Left lobe of liver (tissue), 2 donors: ENCODE data around the gene MYO1A. TPM values are rescaled to one million over a fixed set of nuclear protein-coding genes. Genes with fewer than 3 reads are reported as not detected.
"Not testable (repeated sequence)": the region's sequence is repeated elsewhere in the genome, so short reads cannot be mapped to it uniquely, and the experiment has no call there.

Experiments used
- ATAC-seq: fragments of 200-7000 bp; cut with Tn5 transposase; one replicate; pipeline ENCODE4 v1.9.1; 2020; ENCODE audit warnings: mild to moderate bottlenecking, moderate library complexity
- DNase-seq: peaks from one replicate; pipeline ENCODE4 v3.0.0-alpha.2; 2020; ENCODE audit warnings: low spot score
- total RNA-seq: library from RNA; stranded (reverse); gene quantifications from one replicate; pipeline ENCODE4 v1.2.1, GENCODE V29; 2021
- donor health status: DM: no; HTN: no; CAD: no; lungs with moderate emphysema.
- donor health status: DM: no; HTN: yes; CAD: no.

The MYO1A gene
- total RNA-seq, 1 donor from 2014 or later: 0.28 TPM

- DNase-seq (peak; percentile 86), ATAC-seq (peak; percentile 49)
Measured at GRCh38 chr12:57087691-57088353, 37.9 kb upstream of the MYO1A start.

- DNase-seq: peak; percentile 83
- peak; percentile 35 for ATAC-seq
Measured at GRCh38 chr12:57087010-57087690, 37.2 kb upstream of the MYO1A start.

- DNase-seq (no peak), ATAC-seq (no peak)
Measured at GRCh38 chr12:57086493-57087009, 36.6 kb upstream of the MYO1A start.

- ATAC-seq: no peak
- no peak for DNase-seq
Measured at GRCh38 chr12:57085999-57086492, 36.1 kb upstream of the MYO1A start.

- ATAC-seq (no peak), DNase-seq (no peak)
Measured at GRCh38 chr12:57080855-57081254, 30.9 kb upstream of the MYO1A start.

GRCh38 chr12:57079821-57080220 lies 29.9 kb upstream of the MYO1A start:
- no peak for DNase-seq
- no peak for ATAC-seq

- DNase-seq (peak; percentile 97), ATAC-seq (peak; percentile 99)
Measured at GRCh38 chr12:57078519-57079404, 28.8 kb upstream of the MYO1A start, which contains the start of gene NEMP1. Gene NEMP1 (minus strand): TSS chr12:57078791. CDS start chr12:57078745, 46 bp downstream.

GRCh38 chr12:57073566-57074450 lies 23.9 kb upstream of the MYO1A start:
- not testable (repeated sequence) for DNase-seq, ATAC-seq

- ATAC-seq (no peak), DNase-seq (no peak)
Measured at GRCh38 chr12:57072661-57073060, 22.7 kb upstream of the MYO1A start.

- ATAC-seq (peak; percentile 99), DNase-seq (peak; percentile 72)
Measured at GRCh38 chr12:57069523-57069922, 19.6 kb upstream of the MYO1A start.

- ATAC-seq: no peak
- no peak for DNase-seq
Measured at GRCh38 chr12:57066245-57066644, 16.3 kb upstream of the MYO1A start.

- ATAC-seq: no peak
- no peak for DNase-seq
Measured at GRCh38 chr12:57063991-57064685, 14.2 kb upstream of the MYO1A start.

GRCh38 chr12:57058454-57058853 lies 8.5 kb upstream of the MYO1A start:
- DNase-seq (no peak), ATAC-seq (no peak)

GRCh38 chr12:57057067-57057751 lies 7.3 kb upstream of the MYO1A start:
- DNase-seq: no peak
- no peak for ATAC-seq

- ATAC-seq (no peak), DNase-seq (no peak)
Measured at GRCh38 chr12:57055824-57056223, 5.9 kb upstream of the MYO1A start.

- ATAC-seq, DNase-seq: not testable (repeated sequence)
Measured at GRCh38 chr12:57053901-57054300, 4.0 kb upstream of the MYO1A start.

GRCh38 chr12:57053146-57053545 lies 3.2 kb upstream of the MYO1A start:
- not testable (repeated sequence) for DNase-seq, ATAC-seq

GRCh38 chr12:57051011-57051410 lies 1.1 kb upstream of the MYO1A start:
- no peak for DNase-seq
- ATAC-seq: no peak

- ATAC-seq (no peak), DNase-seq (no peak)
Measured at GRCh38 chr12:57049119-57049446, 846 bp downstream of the MYO1A start.
